Measurements from ENCODE around the gene BEST1. TPM values are rescaled to one million over a fixed set of nuclear protein-coding genes. Genes with fewer than 3 reads are reported as not detected.

The BEST1 gene
- total RNA-seq, 1 experiment from 2014 or later, result 0.17 TPM

GRCh38 chr11:61961570-61962212 lies 11.5 kb downstream of the BEST1 start (continued):
- no peak for TF ChIP-seq ERG (CRISPR knock-in tag; IDR thresholded peaks at IDR 0.05)
- no peak for TF ChIP-seq MYBL2 (CRISPR knock-in tag; IDR thresholded peaks at IDR 0.05)
- TF ChIP-seq ZNF512 (CRISPR knock-in tag; IDR thresholded peaks at IDR 0.05; ENCODE audit: borderline replicate concordance), result no peak

GRCh38 chr11:61962213-61963015 lies 12.3 kb downstream of the BEST1 start:
- TF ChIP-seq ZNF138 (CRISPR knock-in tag; conservative IDR thresholded peaks at IDR 0.05) (no peak), CREM (CRISPR knock-in tag; IDR thresholded peaks at IDR 0.05) (no peak), NFE2L1 (CRISPR knock-in tag; IDR thresholded peaks at IDR 0.05) (no peak)
- Mint-ChIP-seq H3K4me3 (no peak overlapping the region), H3K27ac (peak overlapping the region; percentile 29), H3K9me3 (no peaks in the 10 kb centered on the region), H3K27me3 (ENCODE audit: low read depth) (no peaks in the 10 kb centered on the region), H3K36me3 (peaks cover 35% of the 10 kb centered on the region), H3K4me1 (peaks cover 11% of the 10 kb centered on the region; the same call in 1 of the 2 replicates)
- ATAC-seq (peak; percentile 8), DNase-seq (ENCODE audit: low spot score) (no peak)
- POLR2A ChIA-PET, result interaction anchor here (1.4 to 2.9 kb wide), 2 partner anchors 13 to 147 kb away, joined by 3 to 11 read pairs; partner anchors contain the start of gene BEST1
- CTCF ChIA-PET, result interaction anchor here (0.6 to 3.6 kb wide), 4 partner anchors 64 to 146 kb away, joined by 3 to 19 read pairs (median 6); no protein-coding TSS in a partner anchor

GRCh38 chr11:61963016-61963281 lies 12.8 kb downstream of the BEST1 start:
- ChIA-PET CTCF (interaction anchor here (0.6 to 1.7 kb wide), 3 partner anchors 64 to 146 kb away, joined by 3 to 7 read pairs (median 4); no protein-coding TSS in a partner anchor), POLR2A (interaction anchor here (1.4 to 2.9 kb wide), 2 partner anchors 13 to 148 kb away, joined by 3 to 11 read pairs; partner anchors contain the start of gene BEST1)
- Mint-ChIP-seq H3K27me3 (ENCODE audit: low read depth) (no peaks in the 10 kb centered on the region), H3K9me3 (no peaks in the 10 kb centered on the region), H3K27ac (peak overlapping the region; percentile 29), H3K36me3 (peaks cover 35% of the 10 kb centered on the region), H3K4me3 (no peak overlapping the region), H3K4me1 (peaks cover 11% of the 10 kb centered on the region; the same call in 1 of the 2 replicates)
- TF ChIP-seq ESRRA (CRISPR knock-in tag; IDR thresholded peaks at IDR 0.05; ENCODE audit: borderline replicate concordance) (no peak), ZNF416 (CRISPR knock-in tag; IDR thresholded peaks at IDR 0.05) (0 out of 2 replicates have a peak, but pooled peaks have one; percentile 47)
- DNase-seq (ENCODE audit: low spot score) (no peak), ATAC-seq (no peak)

GRCh38 chr11:61963282-61964057 lies 13.3 kb downstream of the BEST1 start:
- Mint-ChIP-seq H3K4me1 (peaks cover 13% of the 10 kb centered on the region), H3K36me3 (peaks cover 35% of the 10 kb centered on the region), H3K27ac (peak overlapping the region; percentile 45), H3K9me3 (no peaks in the 10 kb centered on the region), H3K4me3 (no peak overlapping the region), H3K27me3 (ENCODE audit: low read depth) (no peaks in the 10 kb centered on the region)
- no peak for ATAC-seq
- POLR2A ChIA-PET, result interaction anchor here (1.0 to 2.9 kb wide), 3 partner anchors 8 to 148 kb away, joined by 3 to 11 read pairs (median 3); partner anchors contain the start of gene BEST1
- DNase-seq (ENCODE audit: low spot score), result no peak
- CTCF ChIA-PET, result interaction anchor here (1.7 kb wide), 1 partner anchor 118 kb away, joined by 7 read pairs; no protein-coding TSS in a partner anchor
- 0 out of 2 replicates have a peak, but pooled peaks have one; percentile 61 for TF ChIP-seq PRRX2 (CRISPR knock-in tag; IDR thresholded peaks at IDR 0.05)
- TF ChIP-seq ZNF416 (CRISPR knock-in tag; IDR thresholded peaks at IDR 0.05), result peak; percentile 32
- TF ChIP-seq ZSCAN18 (CRISPR knock-in tag; IDR thresholded peaks at IDR 0.05), result no peak
- TF ChIP-seq TEAD1 (CRISPR knock-in tag; IDR thresholded peaks at IDR 0.05), result no peak
- no peak for TF ChIP-seq PRDM15 (CRISPR knock-in tag; IDR thresholded peaks at IDR 0.05)
- TF ChIP-seq SMAD3 (CRISPR knock-in tag; IDR thresholded peaks at IDR 0.05; ENCODE audit: borderline replicate concordance), result no peak
- TF ChIP-seq ESRRA (CRISPR knock-in tag; IDR thresholded peaks at IDR 0.05; ENCODE audit: borderline replicate concordance), result no peak
- TF ChIP-seq ZNF281 (CRISPR knock-in tag; IDR thresholded peaks at IDR 0.05), result 0 out of 2 replicates have a peak, but pooled peaks have one; percentile 50
- TF ChIP-seq NR1H2 (CRISPR knock-in tag; IDR thresholded peaks at IDR 0.05), result no peak

Measured in WTC11 (cell line).